GM12875 (cell line): ENCODE measurements around the gene RPL35.

Experiments used
- H3K4me3 ChIP-seq: one replicate; pipeline ENCODE4 v1.5.1; 2011; ENCODE audit warnings: low read depth, low read length, control low read depth
- TF ChIP-seq, protein P1 (sequence below): IDR thresholded peaks from 2 replicates; pipeline ENCODE4 v1.5.1; 2011; ENCODE audit warnings: low read depth, mild to moderate bottlenecking, control low read depth, inconsistent platforms, low read length, moderate library complexity, borderline replicate concordance; ENCODE audit not compliant: insufficient read depth

Gene RPL35

GRCh38 chr9:124809741-124810500, 51.8 kb downstream of the RPL35 start:
- TF ChIP-seq, protein P1, sequence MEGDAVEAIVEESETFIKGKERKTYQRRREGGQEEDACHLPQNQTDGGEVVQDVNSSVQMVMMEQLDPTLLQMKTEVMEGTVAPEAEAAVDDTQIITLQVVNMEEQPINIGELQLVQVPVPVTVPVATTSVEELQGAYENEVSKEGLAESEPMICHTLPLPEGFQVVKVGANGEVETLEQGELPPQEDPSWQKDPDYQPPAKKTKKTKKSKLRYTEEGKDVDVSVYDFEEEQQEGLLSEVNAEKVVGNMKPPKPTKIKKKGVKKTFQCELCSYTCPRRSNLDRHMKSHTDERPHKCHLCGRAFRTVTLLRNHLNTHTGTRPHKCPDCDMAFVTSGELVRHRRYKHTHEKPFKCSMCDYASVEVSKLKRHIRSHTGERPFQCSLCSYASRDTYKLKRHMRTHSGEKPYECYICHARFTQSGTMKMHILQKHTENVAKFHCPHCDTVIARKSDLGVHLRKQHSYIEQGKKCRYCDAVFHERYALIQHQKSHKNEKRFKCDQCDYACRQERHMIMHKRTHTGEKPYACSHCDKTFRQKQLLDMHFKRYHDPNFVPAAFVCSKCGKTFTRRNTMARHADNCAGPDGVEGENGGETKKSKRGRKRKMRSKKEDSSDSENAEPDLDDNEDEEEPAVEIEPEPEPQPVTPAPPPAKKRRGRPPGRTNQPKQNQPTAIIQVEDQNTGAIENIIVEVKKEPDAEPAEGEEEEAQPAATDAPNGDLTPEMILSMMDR, result no peak

DNA sequence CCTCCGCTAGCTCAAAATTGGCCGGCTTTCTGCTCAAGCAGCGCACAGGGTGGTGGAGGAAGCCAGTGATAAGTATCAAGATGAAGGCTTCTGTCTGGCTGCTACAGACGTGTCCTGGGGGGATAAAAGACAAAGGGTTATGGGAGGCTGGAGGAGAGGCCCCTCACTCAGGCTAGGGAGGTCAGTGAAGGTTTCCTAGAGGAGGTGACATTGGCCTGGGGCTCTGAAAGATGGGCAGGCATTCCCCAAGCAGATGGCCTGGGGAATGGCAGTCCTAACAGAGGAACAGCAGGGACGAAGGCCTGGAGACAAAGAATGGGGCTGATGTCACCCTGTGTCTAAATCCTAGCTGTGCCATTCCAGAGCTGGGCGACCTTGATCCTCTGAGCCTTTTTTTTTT, 52.5 kb downstream of the RPL35 start:
- H3K4me3 ChIP-seq, result no peak overlapping the region
- TF ChIP-seq, protein P1, result no peak

More at GRCh38 chr9:124809741-124810500, 51.8 kb downstream of the RPL35 start:
- no peak overlapping the region for H3K4me3 ChIP-seq

DNA sequence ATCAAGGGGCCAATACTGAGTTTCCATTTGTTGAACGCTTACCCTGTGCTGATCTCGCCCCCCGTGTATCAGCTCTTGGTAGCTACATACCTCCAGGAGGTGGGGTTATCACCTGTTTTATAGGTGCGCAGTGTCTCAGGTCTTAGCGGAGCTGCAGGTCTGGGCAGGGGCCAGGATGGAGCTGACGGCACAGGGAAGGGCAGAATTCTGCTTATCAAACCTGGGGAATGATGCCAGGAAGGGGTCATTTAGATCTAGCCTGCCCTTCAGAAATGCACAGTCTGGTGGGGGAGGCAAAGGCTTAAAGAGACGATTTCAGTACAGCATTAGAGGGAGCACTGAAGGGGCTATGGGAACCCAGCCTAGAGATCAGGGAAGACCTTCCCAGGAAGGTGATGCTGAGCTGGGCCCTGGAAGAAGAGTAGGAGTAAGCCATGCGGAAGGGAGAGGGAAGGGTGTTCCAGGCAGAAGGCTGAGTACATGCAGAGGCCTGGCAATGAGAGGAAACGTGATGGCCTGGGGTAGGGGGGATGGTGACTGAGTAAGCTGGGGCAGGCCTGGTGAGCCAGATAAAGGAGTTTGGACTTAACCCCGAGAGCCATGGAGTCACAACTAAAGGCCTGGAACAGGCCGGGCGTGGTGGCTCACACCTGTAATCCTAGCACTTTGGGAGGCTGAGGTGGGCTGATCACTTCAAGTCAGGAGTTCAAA, 53.4 kb downstream of the RPL35 start:
- no peak overlapping the region for H3K4me3 ChIP-seq
- TF ChIP-seq, protein P1, result no peak
